ENCODE measurements around the gene MRPL55.

GRCh38 chr1:228108742-228109072 lies 392 bp downstream of the MRPL55 start:
- no peak for TF ChIP-seq CTCF (conservative IDR thresholded peaks at IDR 0.05; ENCODE audit: low read length)
- no peak for TF ChIP-seq EZH2phosphoT487 (IDR thresholded peaks at IDR 0.05; ENCODE audit: borderline replicate concordance)
